Left lung (tissue), 10 donors: ENCODE data around the gene KDM6B. TPM values are rescaled to one million over a fixed set of nuclear protein-coding genes. Genes with fewer than 3 reads are reported as not detected.

ENCODE experiments used
- ATAC-seq: fragments of 200-7000 bp; cut with Tn5 transposase; one replicate; pipeline ENCODE4 v1.9.1; 2020; ENCODE audit warnings: moderate library complexity
- DNase-seq, 4 donors: peaks; one replicate each; pipeline ENCODE4 v3.0.0-alpha.2; 2013 to 2020
- H3K27ac ChIP-seq, 2 donors: fragments of 200-600 bp; sonication (generic) in 1 of 2; one replicate each; pipeline versions ENCODE4 v1.5.0 to v1.8.0; 2020 to 2021
- H3K27me3 ChIP-seq, 2 donors: fragments of 200-600 bp; sonication (generic) in 1 of 2; one replicate each; pipeline versions ENCODE4 v1.5.0 to v1.8.0; 2020 to 2021
- H3K36me3 ChIP-seq, 2 donors: fragments of 200-600 bp; sonication (generic) in 1 of 2; one replicate each; pipeline versions ENCODE4 v1.5.0 to v1.8.0; 2020 to 2021
- H3K4me1 ChIP-seq, 2 donors: fragments of 200-600 bp; one replicate each; pipeline ENCODE4 v1.8.0; 2021
- H3K4me3 ChIP-seq, 2 donors: fragments of 200-600 bp; sonication (generic) in 1 of 2; one replicate each; pipeline versions ENCODE4 v1.5.0 to v1.8.0; 2020 to 2021; ENCODE audit warnings: mild to moderate bottlenecking in 1 of 2
- H3K9me3 ChIP-seq, 2 donors: fragments of 200-600 bp; sonication (generic) in 1 of 2; one replicate each; pipeline versions ENCODE4 v1.5.0 to v1.8.0; 2020 to 2021
- CTCF ChIP-seq, 2 donors: fragments of 200-600 bp; sonication (generic) in 1 of 2; IDR thresholded peaks; one replicate each; pipeline versions ENCODE4 v1.5.0 to v1.8.0; 2021; ENCODE audit warnings: antibody characterized with exemption in 2 of 2
- intact Hi-C, 2 donors: fragments of 100-400 bp; cut with DNase I; formaldehyde crosslinking; loops; one replicate each; pipeline versions ENCODE4 v1.11.2 to v1.14.2; 2022
- polyA plus RNA-seq, 6 donors: library from polyadenylated mRNA; unstranded; fragments of 120-200 nt; gene quantifications; one replicate each; pipeline ENCODE4 v1.2.1, GENCODE V29; 2013; ENCODE audit not compliant: insufficient read length in 6 of 6
- total RNA-seq, 2 donors: library from RNA; stranded (reverse); fragmentation: NEBNext Ultra II Directional; extraction: Animal tissue kit (Norgen Biotek cat#: 25700); gene quantifications; one replicate each; pipeline ENCODE4 v1.2.1, GENCODE V29; 2021
- donor health status: DM: no; HTN: yes; CAD: no.
- donor health status: DM: no; HTN: no; CAD: no.

KDM6B gene
- total and polyA plus RNA-seq, 8 donors = 20.1 to 49.2 (median 26.9) TPM

- Histone ChIP-seq H3K27me3 (no peaks in the 10 kb centered on the region), H3K9me3 (no peaks in the 10 kb centered on the region), H3K4me3 (no peak overlapping the region), H3K4me1 (no peaks in the 10 kb centered on the region), H3K27ac (no peak overlapping the region), H3K36me3 (no peaks in the 10 kb centered on the region)
- ATAC-seq (no peak), DNase-seq (no peak)
- TF ChIP-seq CTCF (IDR thresholded peaks at IDR 0.05) = no peak
- intact Hi-C loops = no loop called here
Observed at GRCh38 chr17:7814969-7815368, 19.0 kb upstream of the KDM6B start.

DNA sequence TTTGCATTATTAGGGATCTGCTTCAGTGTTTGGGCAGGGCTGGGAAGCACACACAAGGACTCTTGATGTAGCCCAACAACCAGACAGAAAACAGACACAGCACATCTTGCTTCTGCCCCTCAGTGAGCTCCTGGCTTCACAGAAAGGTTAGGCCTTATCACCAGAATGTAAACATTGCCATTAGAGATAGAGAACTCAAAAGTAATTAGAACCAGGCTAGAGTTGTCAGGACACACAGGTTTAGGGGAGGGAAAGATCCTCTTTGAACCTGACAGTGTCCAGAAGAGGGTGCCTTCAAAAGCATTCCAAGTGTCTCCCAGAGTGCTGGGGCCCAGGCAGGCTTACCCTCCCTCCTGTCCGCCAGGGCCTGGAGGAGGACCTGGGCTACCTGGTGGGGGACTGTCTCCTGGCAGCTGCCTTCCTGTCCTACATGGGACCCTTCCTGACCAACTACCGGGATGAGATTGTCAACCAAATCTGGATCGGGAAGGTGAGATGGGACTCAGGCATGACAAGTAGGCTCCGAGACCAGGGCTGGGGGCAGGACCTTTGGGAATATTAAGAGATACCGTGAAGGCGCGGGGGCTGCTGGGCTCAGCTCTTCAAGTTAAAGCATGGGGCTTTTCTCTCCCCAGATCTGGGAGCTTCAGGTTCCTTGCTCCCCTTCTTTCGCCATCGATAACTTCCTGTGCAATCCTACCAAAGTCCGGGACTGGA is 16.9 kb upstream of the KDM6B start:
- H3K9me3 ChIP-seq = no peaks in the 10 kb centered on the region
- no peak for TF ChIP-seq CTCF (IDR thresholded peaks at IDR 0.05)
- DNase-seq (no peak), ATAC-seq (no peak)
- intact Hi-C loops = no loop called here
- H3K36me3 ChIP-seq = no peaks in the 10 kb centered on the region
- no peaks in the 10 kb centered on the region for H3K4me1 ChIP-seq
- H3K4me3 ChIP-seq = no peak overlapping the region
- H3K27ac ChIP-seq = no peak overlapping the region
- no peaks in the 10 kb centered on the region for H3K27me3 ChIP-seq

GRCh38 chr17:7817643-7817964 is 16.4 kb upstream of the KDM6B start:
- Histone ChIP-seq H3K4me3 (no peak overlapping the region), H3K36me3 (no peaks in the 10 kb centered on the region), H3K4me1 (no peaks in the 10 kb centered on the region), H3K27ac (no peak overlapping the region), H3K27me3 (no peaks in the 10 kb centered on the region), H3K9me3 (no peaks in the 10 kb centered on the region)
- TF ChIP-seq CTCF (IDR thresholded peaks at IDR 0.05) = no peak
- ATAC-seq (no peak), DNase-seq (no peak)
- intact Hi-C loops = no loop called here

GRCh38 chr17:7818026-7818425 is 16.0 kb upstream of the KDM6B start:
- Histone ChIP-seq H3K27ac (no peak overlapping the region), H3K4me3 (no peak overlapping the region), H3K27me3 (no peaks in the 10 kb centered on the region), H3K4me1 (no peaks in the 10 kb centered on the region), H3K36me3 (no peaks in the 10 kb centered on the region), H3K9me3 (no peaks in the 10 kb centered on the region)
- DNase-seq (no peak), ATAC-seq (no peak)
- TF ChIP-seq CTCF (IDR thresholded peaks at IDR 0.05) = no peak
- intact Hi-C loops = no loop called here

DNA sequence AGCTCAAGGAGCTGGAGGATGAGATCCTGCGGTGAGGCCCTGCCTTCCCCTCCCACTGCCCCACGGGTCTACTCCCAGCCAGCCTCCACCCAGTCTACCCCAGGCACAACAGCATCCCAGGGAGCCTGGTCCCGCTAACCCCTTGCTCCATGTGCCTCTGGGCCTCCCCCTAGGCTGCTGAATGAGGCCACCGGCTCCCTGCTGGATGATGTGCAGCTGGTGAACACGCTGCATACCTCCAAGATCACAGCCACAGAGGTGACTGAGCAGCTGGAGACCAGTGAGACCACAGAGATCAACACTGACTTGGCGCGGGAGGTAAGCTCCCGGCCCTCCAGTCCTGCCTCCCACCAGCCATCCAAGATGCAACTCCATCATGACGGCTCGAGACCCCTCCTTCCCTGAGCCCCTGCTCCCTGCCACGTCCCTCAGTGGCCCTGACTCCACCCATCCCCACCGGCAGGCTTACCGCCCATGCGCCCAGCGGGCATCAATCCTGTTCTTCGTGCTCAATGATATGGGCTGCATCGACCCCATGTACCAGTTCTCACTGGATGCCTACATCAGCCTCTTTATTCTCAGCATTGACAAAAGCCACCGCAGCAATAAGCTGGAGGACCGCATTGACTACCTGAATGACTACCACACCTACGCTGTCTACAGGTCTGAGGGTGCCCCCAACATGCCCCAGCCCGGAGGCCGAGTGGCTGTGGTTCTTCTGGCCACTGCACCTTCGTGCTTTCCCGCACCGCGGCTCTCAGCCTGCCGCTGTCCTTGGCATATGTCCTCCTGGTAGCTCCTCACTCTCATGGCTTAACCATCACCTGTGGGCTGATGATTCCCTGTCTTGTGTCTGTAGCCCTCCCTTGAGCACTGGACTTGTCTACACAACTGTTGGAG is 15.0 kb upstream of the KDM6B start:
- DNase-seq (no peak), ATAC-seq (no peak)
- Histone ChIP-seq H3K36me3 (no peaks in the 10 kb centered on the region), H3K4me1 (no peaks in the 10 kb centered on the region), H3K9me3 (no peaks in the 10 kb centered on the region), H3K27me3 (no peaks in the 10 kb centered on the region), H3K4me3 (no peak overlapping the region), H3K27ac (no peak overlapping the region)
- no peak for TF ChIP-seq CTCF (IDR thresholded peaks at IDR 0.05)
- intact Hi-C loops = no loop called here
